Stimulated activated CD4-positive, alpha-beta T cell treated with anti-CD3 and anti-CD28 coated beads, Interleukin-4, amount 100 ng/mL, for 48 hours (primary cell): ENCODE results near the gene USP34.

Experiments used
- DNase-seq, 2 donors: peaks; one replicate each; pipeline ENCODE4 v3.0.0-alpha.2; 2020; ENCODE audit warnings: low read depth in 2 of 2

Gene USP34

GRCh38 chr2:61376211-61376610 is 94.7 kb downstream of the USP34 start:
- no peak for DNase-seq

- DNase-seq, result no peak
Observed at GRCh38 chr2:61371027-61371426, 99.9 kb downstream of the USP34 start.

- DNase-seq, result peak; percentile 3 to 6
Observed at GRCh38 chr2:61368687-61369665, 101.9 kb downstream of the USP34 start.

GRCh38 chr2:61367177-61367576 is 103.7 kb downstream of the USP34 start:
- no peak for DNase-seq

- no peak for DNase-seq
Observed at GRCh38 chr2:61363580-61363979, 107.3 kb downstream of the USP34 start.

- DNase-seq, result no peak
Observed at GRCh38 chr2:61362873-61363272, 108.0 kb downstream of the USP34 start.

- DNase-seq, result no peak
Observed at GRCh38 chr2:61361068-61361467, 109.8 kb downstream of the USP34 start.

GRCh38 chr2:61359058-61359457 is 111.8 kb downstream of the USP34 start:
- no peak for DNase-seq

GRCh38 chr2:61357681-61358080 is 113.2 kb downstream of the USP34 start:
- no peak for DNase-seq

- no peak for DNase-seq
Observed at GRCh38 chr2:61356958-61357350, 113.9 kb downstream of the USP34 start.

GRCh38 chr2:61356261-61356957 is 114.5 kb downstream of the USP34 start:
- no peak for DNase-seq

- no peak for DNase-seq
Observed at GRCh38 chr2:61354543-61355197, 116.2 kb downstream of the USP34 start.

- no peak for DNase-seq
Observed at GRCh38 chr2:61353909-61354308, 117.0 kb downstream of the USP34 start.

GRCh38 chr2:61350777-61351176 is 120.1 kb downstream of the USP34 start:
- no peak for DNase-seq

- DNase-seq, result no peak
Observed at GRCh38 chr2:61343141-61343540, 127.7 kb downstream of the USP34 start.

GRCh38 chr2:61340242-61340641 is 130.6 kb downstream of the USP34 start:
- DNase-seq, result no peak

GRCh38 chr2:61338447-61338846 is 132.4 kb downstream of the USP34 start:
- no peak for DNase-seq

GRCh38 chr2:61335187-61335586 is 135.7 kb downstream of the USP34 start:
- no peak for DNase-seq

- no peak for DNase-seq
Observed at GRCh38 chr2:61334466-61334865, 136.4 kb downstream of the USP34 start.

- DNase-seq, result no peak
Observed at GRCh38 chr2:61328707-61329251, 142.1 kb downstream of the USP34 start.

- no peak for DNase-seq
Observed at GRCh38 chr2:61327173-61327572, 143.7 kb downstream of the USP34 start.

GRCh38 chr2:61326423-61326822 is 144.5 kb downstream of the USP34 start:
- DNase-seq, result no peak
